ENCODE results near the gene BPIFA2. TPM values are rescaled to one million over a fixed set of nuclear protein-coding genes. Genes with fewer than 3 reads are reported as not detected.

BPIFA2 gene
- total and polyA plus RNA-seq, 12 donors: not detected

DNA sequence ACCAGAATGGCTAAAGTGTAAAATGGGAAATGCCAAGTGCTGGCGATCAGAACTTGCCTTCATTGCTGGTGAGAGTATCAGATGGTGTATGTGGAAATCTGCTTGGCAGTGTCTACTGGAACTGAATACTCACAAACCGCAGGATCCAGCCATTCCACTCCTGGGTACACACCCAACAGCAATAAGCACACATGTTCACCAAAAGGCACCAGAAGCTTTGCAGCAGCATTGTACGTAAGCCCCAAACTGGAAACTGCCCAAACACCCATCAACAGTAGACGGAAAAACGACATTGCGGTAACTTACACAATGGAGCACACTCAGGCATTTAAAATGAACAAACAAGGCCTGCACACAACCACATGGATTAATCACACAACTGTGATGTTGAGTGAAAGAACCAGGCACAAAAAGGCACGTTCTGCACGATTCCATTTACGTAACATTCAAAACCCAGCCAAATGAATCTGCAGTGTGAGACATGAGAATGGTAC, 37.3 kb upstream of the BPIFA2 start:
- DNase-seq (no peak), ATAC-seq (no peak)
- H3K27ac ChIP-seq: no peak overlapping the region
- no peaks in the 10 kb centered on the region for H3K9me3 ChIP-seq
- WGBS, 2 donors: 83 to 86% methylated on average over 9 of the region's 9 CpGs
- H3K4me1 ChIP-seq: peaks cover 0 to 6% (median 0%) of the 10 kb centered on the region in 9 donors
- TF ChIP-seq, protein P1, sequence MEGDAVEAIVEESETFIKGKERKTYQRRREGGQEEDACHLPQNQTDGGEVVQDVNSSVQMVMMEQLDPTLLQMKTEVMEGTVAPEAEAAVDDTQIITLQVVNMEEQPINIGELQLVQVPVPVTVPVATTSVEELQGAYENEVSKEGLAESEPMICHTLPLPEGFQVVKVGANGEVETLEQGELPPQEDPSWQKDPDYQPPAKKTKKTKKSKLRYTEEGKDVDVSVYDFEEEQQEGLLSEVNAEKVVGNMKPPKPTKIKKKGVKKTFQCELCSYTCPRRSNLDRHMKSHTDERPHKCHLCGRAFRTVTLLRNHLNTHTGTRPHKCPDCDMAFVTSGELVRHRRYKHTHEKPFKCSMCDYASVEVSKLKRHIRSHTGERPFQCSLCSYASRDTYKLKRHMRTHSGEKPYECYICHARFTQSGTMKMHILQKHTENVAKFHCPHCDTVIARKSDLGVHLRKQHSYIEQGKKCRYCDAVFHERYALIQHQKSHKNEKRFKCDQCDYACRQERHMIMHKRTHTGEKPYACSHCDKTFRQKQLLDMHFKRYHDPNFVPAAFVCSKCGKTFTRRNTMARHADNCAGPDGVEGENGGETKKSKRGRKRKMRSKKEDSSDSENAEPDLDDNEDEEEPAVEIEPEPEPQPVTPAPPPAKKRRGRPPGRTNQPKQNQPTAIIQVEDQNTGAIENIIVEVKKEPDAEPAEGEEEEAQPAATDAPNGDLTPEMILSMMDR (IDR thresholded peaks at IDR 0.05): no peak
- no peak overlapping the region for H3K4me3 ChIP-seq
- no peaks in the 10 kb centered on the region for H3K36me3 ChIP-seq
- intact Hi-C loops (cut with DNase I): no loop called here
- peaks cover 0 to 29% (median 0%) of the 10 kb centered on the region in 7 donors for H3K27me3 ChIP-seq

DNA sequence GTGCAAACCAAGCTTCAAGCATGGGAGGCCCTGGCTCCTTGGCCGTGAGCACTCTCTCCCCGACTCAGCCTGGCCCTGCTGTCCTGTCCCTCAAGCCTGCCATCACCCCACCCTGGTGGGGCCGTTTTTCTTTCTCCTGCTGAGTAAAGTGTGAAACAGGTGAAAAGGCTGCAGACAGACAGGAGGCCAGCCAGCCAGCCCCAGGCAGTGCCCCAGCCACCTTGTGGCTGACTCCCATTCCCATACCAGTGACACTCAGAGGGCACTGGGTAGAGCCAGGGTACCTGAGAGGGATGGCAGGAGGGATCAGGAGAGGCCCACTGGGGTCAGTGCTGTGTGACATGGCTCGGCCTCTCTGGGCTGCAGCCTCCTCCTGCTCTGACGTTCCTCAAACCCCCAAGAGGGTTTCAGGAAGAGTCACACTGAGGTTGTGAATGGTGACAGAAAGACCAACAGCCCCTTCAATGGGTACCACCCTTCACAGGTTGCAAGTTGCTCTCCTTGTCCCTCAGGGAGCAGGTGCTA, 35.9 kb upstream of the BPIFA2 start:
- peak in 1 of 8 donors; percentile 20 for ATAC-seq
- Histone ChIP-seq H3K36me3 (no peaks in the 10 kb centered on the region), H3K27me3 (peaks cover 0 to 29% (median 4%) of the 10 kb centered on the region in 7 donors), H3K9me3 (no peaks in the 10 kb centered on the region), H3K4me3 (no peak overlapping the region), H3K4me1 (no peaks in the 10 kb centered on the region), H3K27ac (no peak overlapping the region)
- TF ChIP-seq, protein P1 (IDR thresholded peaks at IDR 0.05): no peak
- no peak for DNase-seq
- intact Hi-C loops (cut with DNase I): no loop called here
- WGBS, 2 donors: 65 to 67% methylated on average over 5 of the region's 5 CpGs

GRCh38 chr20:33132513-33133372, 35.2 kb upstream of the BPIFA2 start:
- WGBS, 2 donors: 40% methylated on average over 14 of the region's 14 CpGs
- ATAC-seq (no peak), DNase-seq (no peak)
- TF ChIP-seq, protein P1 (IDR thresholded peaks at IDR 0.05): no peak
- Histone ChIP-seq H3K27me3 (peaks cover 0 to 29% (median 4%) of the 10 kb centered on the region in 7 donors), H3K36me3 (no peaks in the 10 kb centered on the region), H3K4me1 (no peaks in the 10 kb centered on the region), H3K4me3 (no peak overlapping the region), H3K9me3 (no peaks in the 10 kb centered on the region), H3K27ac (no peak overlapping the region)
- intact Hi-C loops (cut with DNase I): no loop called here

DNA sequence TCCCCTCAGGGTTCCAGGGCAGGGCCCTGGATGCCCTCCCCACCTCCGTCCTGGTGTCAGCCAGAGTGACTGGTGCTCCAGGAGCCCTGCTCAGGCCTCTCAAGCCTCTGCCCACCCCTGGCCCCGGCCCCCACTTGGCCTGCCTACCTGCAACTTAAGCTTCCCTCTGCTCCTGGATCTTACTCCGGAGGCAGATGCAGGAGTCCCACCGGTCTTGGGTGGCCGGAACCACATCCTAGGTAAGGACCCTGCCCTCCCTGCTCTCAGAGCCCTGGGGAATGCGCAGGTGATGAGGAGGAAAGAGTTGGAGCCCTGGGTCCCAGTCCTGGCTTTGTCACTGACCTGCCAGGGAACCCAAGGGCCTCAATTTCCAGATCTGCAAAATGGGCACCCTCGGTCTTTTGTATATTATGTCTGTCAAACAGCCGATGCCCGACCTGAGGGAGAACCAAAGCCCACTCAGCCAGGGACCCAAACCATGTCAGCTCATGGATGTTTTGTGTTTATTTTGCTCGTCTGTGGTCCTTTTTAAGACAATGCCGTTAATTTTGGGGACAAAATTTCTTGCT, 34.5 kb upstream of the BPIFA2 start:
- Histone ChIP-seq H3K27me3 (peaks cover 0 to 29% (median 4%) of the 10 kb centered on the region in 7 donors), H3K4me1 (no peaks in the 10 kb centered on the region), H3K27ac (no peak overlapping the region), H3K9me3 (peaks cover 0 to under 1% (median 0%) of the 10 kb centered on the region in 11 donors), H3K4me3 (no peak overlapping the region), H3K36me3 (no peaks in the 10 kb centered on the region)
- 80 to 88% methylated on average over 11 of the region's 11 CpGs for WGBS, 2 donors
- no peak for ATAC-seq
- intact Hi-C loops (cut with DNase I): no loop called here
- TF ChIP-seq, protein P1 (IDR thresholded peaks at IDR 0.05): no peak
- no peak for DNase-seq

Data from heart right ventricle (tissue), 16 donors.